Lower leg skin (tissue), 4 donors: ENCODE results near the gene LRRC75B. TPM values are rescaled to one million over a fixed set of nuclear protein-coding genes. Genes with fewer than 3 reads are reported as not detected.
"Not testable (repeated sequence)": the region's sequence is repeated elsewhere in the genome, so short reads cannot be mapped to it uniquely, and the experiment has no call there.

Source experiments
- DNase-seq, 2 donors: peaks; one replicate each; pipeline ENCODE4 v3.0.0-alpha.2; 2019; ENCODE audit warnings: low spot score in 2 of 2
- H3K4me3 ChIP-seq: fragments of 200-600 bp; sonication (generic); 2 replicates; pipeline ENCODE4 v1.5.1; 2017; ENCODE audit warnings: mild to moderate bottlenecking, low read depth; ENCODE audit not compliant: poor library complexity, severe bottlenecking
- POLR2A ChIP-seq, 2 donors: fragments of 450-650 bp; IDR thresholded peaks; one replicate each; pipeline ENCODE4 v1.6.1; 2016 to 2017; ENCODE audit warnings: antibody characterized with exemption in 2 of 2, mild to moderate bottlenecking in 1 of 2, moderate library complexity in 1 of 2
- WGBS, 2 donors: methylation state at CpG; one replicate each; pipeline ENCODE4 v1.1.5; 2018; 5-methylcytosine and 5-hydroxymethylcytosine counted together
- intact Hi-C: fragments of 100-400 bp; cut with DNase I; formaldehyde crosslinking; loops from one replicate; pipeline ENCODE4 v1.15.0; 2023; ENCODE audit warnings: low total_unique reads
- total RNA-seq, 4 donors: library from RNA; depleted of rRNA; stranded (reverse); fragments of >200 nt; gene quantifications; one replicate each; pipeline ENCODE4 v1.1.0, GENCODE V29; 2016
- TF ChIP-seq, protein P1 (sequence below), 3 donors: fragments of 450-650 bp; IDR thresholded peaks; one replicate each; pipeline ENCODE4 v1.5.1; 2016; ENCODE audit warnings: antibody characterized with exemption in 3 of 3, mild to moderate bottlenecking in 3 of 3, moderate library complexity in 2 of 3

LRRC75B gene
- total RNA-seq, 4 donors from 2014 or later = 12.5 to 19.2 (median 16.5) TPM

- H3K4me3 ChIP-seq, intact Hi-C loops, DNase-seq: not testable (repeated sequence)
- 74 to 93% methylated on average over 6 to 7 of the region's 15 CpGs for WGBS, 2 donors
These were observed 21.9 kb upstream of the LRRC75B start for GRCh38 chr22:24614794-24615193.

GRCh38 chr22:24609888-24610287 is 17.0 kb upstream of the LRRC75B start:
- intact Hi-C loops, DNase-seq, H3K4me3 ChIP-seq: not testable (repeated sequence)
- 100% methylated on average over 2 of the region's 3 CpGs; no CpG with 5 or more reads in 1 of the 2 donors for WGBS, 2 donors

DNA sequence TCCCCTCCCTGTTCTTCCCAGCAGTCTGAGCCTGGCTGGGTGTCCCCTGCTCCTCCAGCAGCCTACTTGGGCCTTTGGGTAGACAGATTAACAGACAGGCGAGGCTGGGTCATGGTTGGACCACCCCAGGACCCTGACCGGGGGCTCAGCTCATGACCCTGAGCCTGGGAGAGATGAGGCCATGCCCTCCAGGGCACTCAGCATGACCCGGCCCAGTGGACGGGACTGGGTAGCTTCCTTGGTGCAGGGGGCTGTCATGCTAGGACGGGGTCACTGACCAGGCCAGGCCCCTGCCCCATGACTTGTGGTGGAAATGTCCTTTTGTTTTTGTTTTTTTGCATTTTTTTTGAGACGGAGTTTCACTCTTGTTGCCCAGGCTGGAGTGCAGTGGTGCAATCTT is 15.5 kb upstream of the LRRC75B start:
- H3K4me3 ChIP-seq, intact Hi-C loops, DNase-seq: not testable (repeated sequence)
- WGBS, 2 donors = 83 to 97% methylated on average over 5 of the region's 6 CpGs

GRCh38 chr22:24607429-24607983 is 14.6 kb upstream of the LRRC75B start:
- 60 to 74% methylated on average over 14 to 16 of the region's 18 CpGs for WGBS, 2 donors
- intact Hi-C loops, H3K4me3 ChIP-seq, DNase-seq: not testable (repeated sequence)

DNA sequence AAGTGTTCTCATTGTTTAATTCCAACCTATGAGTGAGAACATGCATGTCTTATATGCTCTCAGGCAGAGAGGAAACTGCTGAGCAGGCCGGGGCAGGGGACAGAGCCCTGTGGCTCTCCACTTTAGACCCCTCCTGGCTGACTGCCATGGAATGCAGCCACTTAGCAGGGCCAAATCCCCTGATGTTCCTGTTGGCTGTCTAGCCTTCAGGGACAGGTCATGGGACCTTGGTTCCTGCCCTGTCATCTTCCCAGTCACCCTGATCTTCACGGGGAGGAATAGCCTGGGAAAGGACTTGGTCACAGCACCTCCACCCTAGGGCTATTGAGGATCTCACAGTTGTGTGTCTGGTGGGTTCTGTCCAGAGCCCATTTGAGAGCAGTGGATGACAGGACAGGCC is 13.5 kb upstream of the LRRC75B start:
- 52 to 83% methylated on average over 2 of the region's 2 CpGs for WGBS, 2 donors
- intact Hi-C loops, H3K4me3 ChIP-seq, DNase-seq: not testable (repeated sequence)

GRCh38 chr22:24603770-24604629 is 11.1 kb upstream of the LRRC75B start:
- intact Hi-C loops, DNase-seq, H3K4me3 ChIP-seq: not testable (repeated sequence)
- 12 to 21% methylated on average over 18 of the region's 18 CpGs for WGBS, 2 donors

- H3K4me3 ChIP-seq, DNase-seq, intact Hi-C loops: not testable (repeated sequence)
- WGBS, 2 donors = 55 to 60% methylated on average over 17 to 18 of the region's 22 CpGs
These were observed 10.2 kb upstream of the LRRC75B start, which contains the start of gene GGT1 for GRCh38 chr22:24602847-24603769. TSS of gene GGT1 (plus strand) at chr22:24603193. CDS start at chr22:24611082, 7,889 bp downstream.

DNA sequence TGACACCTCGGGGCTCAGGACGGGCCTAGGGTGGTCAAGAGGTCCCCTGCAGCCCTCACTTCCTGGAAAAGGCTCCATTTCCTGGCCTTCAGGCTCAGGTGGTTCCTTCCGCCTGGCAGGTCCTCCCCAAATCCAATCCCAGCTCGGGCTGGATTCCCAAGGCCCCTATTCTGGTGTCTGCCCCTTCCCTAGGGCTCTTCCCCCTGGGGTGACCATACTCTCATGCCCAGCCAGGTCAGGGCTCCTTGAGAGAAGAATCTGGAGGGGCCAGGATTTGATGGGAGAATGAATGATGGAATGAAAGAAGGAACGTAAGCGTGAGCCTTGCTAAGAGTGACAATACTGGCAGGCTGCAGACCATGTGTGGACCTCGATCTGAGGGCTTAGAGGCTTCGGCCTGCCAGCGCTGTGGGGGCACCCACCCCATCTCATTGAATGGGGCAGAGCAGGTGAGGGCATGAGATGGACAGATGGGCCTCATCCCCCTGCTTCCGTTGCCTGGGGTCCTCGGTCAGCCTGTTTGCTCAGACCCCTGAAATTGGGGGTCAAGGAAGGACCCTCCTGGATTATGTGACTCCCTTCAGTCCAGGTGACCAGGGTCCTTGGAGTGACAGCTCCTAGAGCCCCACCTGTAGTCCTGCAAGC is 9.4 kb upstream of the LRRC75B start:
- H3K4me3 ChIP-seq, DNase-seq, intact Hi-C loops: not testable (repeated sequence)
- WGBS, 2 donors = 89 to 96% methylated on average over 11 of the region's 11 CpGs

- DNase-seq = no peak
- whole genome bisulfite sequencing, 2 donors = 72 to 80% methylated on average over 9 to 11 of the region's 12 CpGs
- TF ChIP-seq, protein P1, sequence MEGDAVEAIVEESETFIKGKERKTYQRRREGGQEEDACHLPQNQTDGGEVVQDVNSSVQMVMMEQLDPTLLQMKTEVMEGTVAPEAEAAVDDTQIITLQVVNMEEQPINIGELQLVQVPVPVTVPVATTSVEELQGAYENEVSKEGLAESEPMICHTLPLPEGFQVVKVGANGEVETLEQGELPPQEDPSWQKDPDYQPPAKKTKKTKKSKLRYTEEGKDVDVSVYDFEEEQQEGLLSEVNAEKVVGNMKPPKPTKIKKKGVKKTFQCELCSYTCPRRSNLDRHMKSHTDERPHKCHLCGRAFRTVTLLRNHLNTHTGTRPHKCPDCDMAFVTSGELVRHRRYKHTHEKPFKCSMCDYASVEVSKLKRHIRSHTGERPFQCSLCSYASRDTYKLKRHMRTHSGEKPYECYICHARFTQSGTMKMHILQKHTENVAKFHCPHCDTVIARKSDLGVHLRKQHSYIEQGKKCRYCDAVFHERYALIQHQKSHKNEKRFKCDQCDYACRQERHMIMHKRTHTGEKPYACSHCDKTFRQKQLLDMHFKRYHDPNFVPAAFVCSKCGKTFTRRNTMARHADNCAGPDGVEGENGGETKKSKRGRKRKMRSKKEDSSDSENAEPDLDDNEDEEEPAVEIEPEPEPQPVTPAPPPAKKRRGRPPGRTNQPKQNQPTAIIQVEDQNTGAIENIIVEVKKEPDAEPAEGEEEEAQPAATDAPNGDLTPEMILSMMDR (IDR thresholded peaks at IDR 0.05) = no peak
- TF ChIP-seq POLR2A (IDR thresholded peaks at IDR 0.05) = no peak
- H3K4me3 ChIP-seq = no peak overlapping the region
- intact Hi-C loops = no loop called here
These were observed 8.6 kb upstream of the LRRC75B start for GRCh38 chr22:24601217-24602104.

- intact Hi-C loops, DNase-seq, H3K4me3 ChIP-seq: not testable (repeated sequence)
- WGBS, 2 donors = 52 to 74% methylated on average over 2 to 3 of the region's 3 CpGs
These were observed 7.3 kb upstream of the LRRC75B start for GRCh38 chr22:24599958-24600715.
